Thyroid gland (tissue), 4 donors: ENCODE data around the gene NAV3.

ENCODE experiments used
- POLR2A ChIP-seq, 2 donors: fragments of 450-650 bp; IDR thresholded peaks; one replicate each; pipeline ENCODE4 v1.6.1; 2017; ENCODE audit warnings: antibody characterized with exemption in 2 of 2, mild to moderate bottlenecking in 2 of 2, moderate library complexity in 1 of 2
- TF ChIP-seq, protein P1 (sequence below), 6 experiments: fragments of 200-600 bp in 3 of 6; fragments of 450-650 bp in 3 of 6; sonication (generic) in 3 of 6; IDR thresholded peaks; one replicate each; pipeline ENCODE4 v1.5.1; 2016 to 2019; ENCODE audit warnings: antibody characterized with exemption in 6 of 6, mild to moderate bottlenecking in 2 of 6, inconsistent platforms in 1 of 6, moderate library complexity in 1 of 6

DNA sequence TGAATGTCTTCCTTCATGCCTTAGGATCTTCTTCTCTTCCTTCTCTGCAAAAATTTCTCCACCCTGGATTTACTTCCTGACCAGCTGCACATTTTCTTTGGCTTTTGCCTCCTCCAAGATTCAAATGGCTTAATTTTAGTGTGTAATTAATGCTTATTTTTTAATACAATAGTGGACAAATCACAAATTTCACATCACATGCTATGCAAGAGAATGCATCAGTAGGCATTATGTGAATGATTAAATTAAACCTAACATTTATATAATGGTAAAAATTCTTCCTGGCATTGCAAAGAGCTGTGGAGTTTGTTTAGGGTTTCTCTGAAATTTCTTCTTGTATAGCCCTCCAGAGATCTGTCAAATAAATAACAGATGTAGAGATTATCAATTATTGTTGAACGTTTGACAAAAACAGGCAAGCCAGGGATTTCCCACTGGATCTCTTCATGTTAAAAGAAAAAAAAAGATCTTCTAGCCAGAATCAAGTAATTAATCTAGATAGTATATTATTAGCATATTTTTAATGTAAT, 84.4 kb downstream of the NAV3 start:
- TF ChIP-seq, protein P1, sequence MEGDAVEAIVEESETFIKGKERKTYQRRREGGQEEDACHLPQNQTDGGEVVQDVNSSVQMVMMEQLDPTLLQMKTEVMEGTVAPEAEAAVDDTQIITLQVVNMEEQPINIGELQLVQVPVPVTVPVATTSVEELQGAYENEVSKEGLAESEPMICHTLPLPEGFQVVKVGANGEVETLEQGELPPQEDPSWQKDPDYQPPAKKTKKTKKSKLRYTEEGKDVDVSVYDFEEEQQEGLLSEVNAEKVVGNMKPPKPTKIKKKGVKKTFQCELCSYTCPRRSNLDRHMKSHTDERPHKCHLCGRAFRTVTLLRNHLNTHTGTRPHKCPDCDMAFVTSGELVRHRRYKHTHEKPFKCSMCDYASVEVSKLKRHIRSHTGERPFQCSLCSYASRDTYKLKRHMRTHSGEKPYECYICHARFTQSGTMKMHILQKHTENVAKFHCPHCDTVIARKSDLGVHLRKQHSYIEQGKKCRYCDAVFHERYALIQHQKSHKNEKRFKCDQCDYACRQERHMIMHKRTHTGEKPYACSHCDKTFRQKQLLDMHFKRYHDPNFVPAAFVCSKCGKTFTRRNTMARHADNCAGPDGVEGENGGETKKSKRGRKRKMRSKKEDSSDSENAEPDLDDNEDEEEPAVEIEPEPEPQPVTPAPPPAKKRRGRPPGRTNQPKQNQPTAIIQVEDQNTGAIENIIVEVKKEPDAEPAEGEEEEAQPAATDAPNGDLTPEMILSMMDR (IDR thresholded peaks at IDR 0.05): no peak
- TF ChIP-seq POLR2A (IDR thresholded peaks at IDR 0.05): no peak
